ENCODE data around the gene MX2.

MX2 gene

DNA sequence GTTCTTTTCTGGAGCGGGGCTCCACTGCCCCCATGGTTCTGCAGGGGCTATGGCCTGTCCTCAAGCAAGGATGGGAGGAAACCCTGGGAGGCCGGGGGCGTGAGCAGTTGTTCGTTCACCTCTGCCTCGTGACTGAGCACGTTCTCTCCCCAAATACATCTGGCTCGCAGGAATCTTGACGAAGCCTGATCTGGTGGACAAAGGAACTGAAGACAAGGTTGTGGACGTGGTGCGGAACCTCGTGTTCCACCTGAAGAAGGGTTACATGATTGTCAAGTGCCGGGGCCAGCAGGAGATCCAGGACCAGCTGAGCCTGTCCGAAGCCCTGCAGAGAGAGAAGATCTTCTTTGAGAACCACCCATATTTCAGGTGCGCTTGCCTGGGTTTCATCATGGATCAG is 79.7 kb downstream of the MX2 start:
- Histone ChIP-seq H3K9me2 (replicated peaks; ENCODE audit: control insufficient read depth, low read length) (no peaks in the 10 kb centered on the region), H3K4me3 (ENCODE audit: low read length) (no peak overlapping the region), H3K27me3 (ENCODE audit: control insufficient read depth, low read length) (no peaks in the 10 kb centered on the region), H3K9me3 (ENCODE audit: control insufficient read depth, insufficient read depth, low read length) (no peaks in the 10 kb centered on the region), H3K79me2 (ENCODE audit: control insufficient read depth, low read length) (no peaks in the 10 kb centered on the region), H3F3A (ENCODE audit: control insufficient read depth, insufficient read depth) (no peaks in the 10 kb centered on the region), H3K4me1 (ENCODE audit: control insufficient read depth, low read length) (no peaks in the 10 kb centered on the region), H3K27ac (ENCODE audit: low read depth, low read length) (no peak overlapping the region), H3K36me3 (ENCODE audit: control insufficient read depth, low read length) (no peaks in the 10 kb centered on the region), H3K4me2 (ENCODE audit: low read length) (no peak overlapping the region), H4K20me1 (ENCODE audit: control insufficient read depth, insufficient read depth, low read depth, low read length) (no peaks in the 10 kb centered on the region)
- TF ChIP-seq EZH2phosphoT487 (IDR thresholded peaks at IDR 0.05; ENCODE audit: borderline replicate concordance, low read length): no peak
- TF ChIP-seq CTCF (IDR thresholded peaks at IDR 0.05; ENCODE audit: low read depth, low read length, poor library complexity, severe bottlenecking): no peak

GRCh38 chr21:41442481-41443186 is 80.8 kb downstream of the MX2 start:
- Histone ChIP-seq H3K27me3 (ENCODE audit: control insufficient read depth, low read length) (no peaks in the 10 kb centered on the region), H3K4me1 (ENCODE audit: control insufficient read depth, low read length) (no peaks in the 10 kb centered on the region), H3F3A (ENCODE audit: control insufficient read depth, insufficient read depth) (no peaks in the 10 kb centered on the region), H3K9me2 (replicated peaks; ENCODE audit: control insufficient read depth, low read length) (no peaks in the 10 kb centered on the region), H3K4me2 (ENCODE audit: low read length) (no peak overlapping the region), H3K79me2 (ENCODE audit: control insufficient read depth, low read length) (no peaks in the 10 kb centered on the region), H3K36me3 (ENCODE audit: control insufficient read depth, low read length) (no peaks in the 10 kb centered on the region), H3K27ac (ENCODE audit: low read depth, low read length) (no peak overlapping the region), H3K4me3 (ENCODE audit: low read length) (no peak overlapping the region), H4K20me1 (ENCODE audit: control insufficient read depth, insufficient read depth, low read depth, low read length) (no peaks in the 10 kb centered on the region), H3K9me3 (ENCODE audit: control insufficient read depth, insufficient read depth, low read length) (no peaks in the 10 kb centered on the region)
- no peak for TF ChIP-seq EZH2phosphoT487 (IDR thresholded peaks at IDR 0.05; ENCODE audit: borderline replicate concordance, low read length)
- no peak for TF ChIP-seq CTCF (IDR thresholded peaks at IDR 0.05; ENCODE audit: low read depth, low read length, poor library complexity, severe bottlenecking)

DNA sequence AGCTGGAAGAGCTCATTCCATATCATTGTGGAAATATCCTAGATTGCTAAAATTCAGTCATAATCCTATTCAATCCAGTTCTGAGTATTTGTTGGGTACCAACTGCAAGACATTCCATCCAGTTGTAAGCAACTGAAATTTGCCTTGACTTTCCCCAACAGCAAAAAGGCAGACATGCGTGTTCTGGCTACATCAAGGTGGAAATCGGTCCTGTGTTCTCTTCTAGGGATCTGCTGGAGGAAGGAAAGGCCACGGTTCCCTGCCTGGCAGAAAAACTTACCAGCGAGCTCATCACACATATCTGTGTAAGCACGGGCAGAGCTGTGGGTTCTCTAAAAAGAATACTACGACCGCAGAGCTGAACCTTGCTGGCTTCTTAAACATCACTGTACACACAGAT is 81.7 kb downstream of the MX2 start:
- H3K4me2 ChIP-seq (ENCODE audit: low read length): no peak overlapping the region
- H4K20me1 ChIP-seq (ENCODE audit: control insufficient read depth, insufficient read depth, low read depth, low read length): no peaks in the 10 kb centered on the region
- no peaks in the 10 kb centered on the region for H3K79me2 ChIP-seq (ENCODE audit: control insufficient read depth, low read length)
- H3K9me2 ChIP-seq (replicated peaks; ENCODE audit: control insufficient read depth, low read length): no peaks in the 10 kb centered on the region
- no peaks in the 10 kb centered on the region for H3F3A ChIP-seq (ENCODE audit: control insufficient read depth, insufficient read depth)
- H3K36me3 ChIP-seq (ENCODE audit: control insufficient read depth, low read length): no peaks in the 10 kb centered on the region
- no peak for TF ChIP-seq CTCF (IDR thresholded peaks at IDR 0.05; ENCODE audit: low read depth, low read length, poor library complexity, severe bottlenecking)
- no peak for TF ChIP-seq EZH2phosphoT487 (IDR thresholded peaks at IDR 0.05; ENCODE audit: borderline replicate concordance, low read length)
- no peaks in the 10 kb centered on the region for H3K27me3 ChIP-seq (ENCODE audit: control insufficient read depth, low read length)
- no peak overlapping the region for H3K27ac ChIP-seq (ENCODE audit: low read depth, low read length)
- H3K9me3 ChIP-seq (ENCODE audit: control insufficient read depth, insufficient read depth, low read length): no peaks in the 10 kb centered on the region
- H3K4me3 ChIP-seq (ENCODE audit: low read length): no peak overlapping the region
- H3K4me1 ChIP-seq (ENCODE audit: control insufficient read depth, low read length): no peaks in the 10 kb centered on the region

Data from DOHH2 (cell line).